Stomach smooth muscle (tissue), 2 donors: ENCODE measurements around the gene AQP10.
"Not testable (repeated sequence)": the region's sequence is repeated elsewhere in the genome, so short reads cannot be mapped to it uniquely, and the experiment has no call there.

Experiments
- H3K27ac ChIP-seq: one replicate; pipeline ENCODE4 v1.7.0; 2013; ENCODE audit warnings: mild to moderate bottlenecking, low read length, inconsistent platforms
- H3K27me3 ChIP-seq, 2 donors: one replicate each; pipeline ENCODE4 v1.7.0; 2013; ENCODE audit warnings: low read length in 2 of 2; ENCODE audit not compliant: insufficient read depth in 2 of 2, control insufficient read depth in 1 of 2
- H3K36me3 ChIP-seq, 2 donors: one replicate each; pipeline ENCODE4 v1.7.0; 2013; ENCODE audit warnings: low read length in 2 of 2; ENCODE audit not compliant: control insufficient read depth in 2 of 2, insufficient read depth in 2 of 2
- H3K4me1 ChIP-seq: one replicate; pipeline ENCODE4 v1.7.0; 2013; ENCODE audit warnings: low read length; ENCODE audit not compliant: control insufficient read depth, insufficient read depth
- H3K4me3 ChIP-seq, 2 donors: one replicate each; pipeline ENCODE4 v1.7.0; 2013; ENCODE audit warnings: low read length in 2 of 2
- H3K9ac ChIP-seq, 2 donors: one replicate each; pipeline ENCODE4 v1.7.0; 2013; ENCODE audit warnings: low read length in 2 of 2, mild to moderate bottlenecking in 1 of 2
- H3K9me3 ChIP-seq, 2 donors: one replicate each; pipeline ENCODE4 v1.7.0; 2013; ENCODE audit warnings: low read length in 2 of 2; ENCODE audit not compliant: control insufficient read depth in 2 of 2
- donor health status: healthy.
- donor health status: Pancreatic carcinoma.

Gene AQP10

DNA sequence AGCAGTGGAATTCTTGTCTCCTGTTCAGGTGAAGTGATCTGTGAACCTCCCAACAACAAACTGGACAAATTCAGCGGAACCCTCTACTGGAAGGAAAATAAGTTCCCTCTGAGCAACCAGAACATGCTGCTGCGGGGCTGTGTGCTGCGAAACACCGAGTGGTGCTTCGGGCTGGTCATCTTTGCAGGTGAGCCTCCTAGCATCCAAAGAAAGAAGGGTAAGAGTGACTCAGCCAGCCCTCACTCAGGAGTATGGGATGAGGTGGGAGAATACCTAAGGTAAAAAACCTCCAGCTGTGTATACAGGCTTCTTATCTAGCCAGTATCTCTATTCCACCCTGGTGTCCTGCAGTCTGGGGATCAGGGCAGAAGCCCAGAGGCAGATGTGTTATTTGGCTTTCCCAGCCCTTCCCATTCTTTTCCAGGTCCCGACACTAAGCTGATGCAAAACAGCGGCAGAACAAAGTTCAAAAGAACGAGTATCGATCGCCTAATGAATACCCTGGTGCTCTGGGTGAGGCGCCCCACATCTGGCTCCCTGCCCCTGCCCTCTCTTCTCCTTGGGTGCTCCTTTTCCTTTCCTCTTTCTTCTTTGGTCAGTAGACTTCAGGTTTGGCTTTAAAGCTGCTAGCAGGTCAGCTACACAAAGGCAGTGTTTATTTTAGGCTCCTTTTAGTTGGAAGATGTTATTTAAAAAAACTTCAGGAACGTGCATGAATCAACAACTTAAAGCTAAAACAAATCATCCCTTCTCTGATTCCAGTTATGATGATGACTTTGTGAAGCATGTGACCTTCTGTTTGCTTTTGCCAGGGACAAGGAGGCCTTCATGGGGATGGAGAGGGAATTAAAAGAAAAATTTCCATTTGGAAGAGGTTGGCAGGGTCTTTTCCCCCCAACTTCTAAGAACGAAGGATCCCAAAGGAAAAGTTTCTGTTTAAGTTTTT lies 13.5 kb downstream of the AQP10 start:
- peaks cover 46 to 57% of the 10 kb centered on the region in 2 donors for H3K36me3 ChIP-seq
- peaks cover 20% of the 10 kb centered on the region for H3K4me1 ChIP-seq

DNA sequence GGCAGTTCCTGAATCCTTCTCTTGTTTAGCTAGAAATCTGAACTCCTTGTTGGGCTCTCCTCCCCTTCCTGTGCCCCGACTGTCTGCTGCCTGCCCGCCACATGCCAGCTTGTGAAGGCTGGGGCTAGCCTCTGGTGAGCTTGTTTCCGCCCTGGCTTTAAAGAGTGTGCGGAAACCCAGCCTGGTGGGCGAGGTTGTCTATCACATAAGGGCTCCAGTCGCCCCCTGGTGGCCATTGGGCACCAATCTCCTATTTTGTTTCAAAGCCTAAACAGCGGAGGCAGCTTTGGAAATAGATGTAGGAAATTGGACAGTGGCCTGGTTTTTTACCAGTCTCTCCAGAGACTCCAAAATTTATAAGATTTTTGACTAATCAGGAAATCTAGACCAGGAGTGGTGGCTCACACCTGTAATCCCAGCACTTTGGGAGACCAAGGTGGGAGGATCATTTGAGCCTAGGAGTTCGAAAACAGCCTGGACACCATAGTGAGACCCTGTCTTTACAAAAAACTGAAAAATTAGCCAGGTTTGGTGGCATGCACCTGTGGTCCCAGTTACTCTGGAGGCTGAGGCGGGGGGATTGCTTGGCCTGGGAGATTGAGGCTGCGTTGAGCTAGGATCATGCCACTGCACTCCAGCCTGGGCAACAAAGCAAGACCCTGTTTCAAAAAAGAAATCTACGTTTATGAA lies 14.3 kb downstream of the AQP10 start:
- Histone ChIP-seq H3K36me3 (peaks cover 54 to 63% of the 10 kb centered on the region in 2 donors), H3K27ac (peak overlapping the region; percentile 70), H3K9me3 (no peaks in the 10 kb centered on the region), H3K9ac (no peak overlapping the region), H3K27me3 (no peaks in the 10 kb centered on the region), H3K4me1 (peaks cover 14% of the 10 kb centered on the region), H3K4me3 (no peak overlapping the region)

More for the DNA sequence above, 13.5 kb downstream of the AQP10 start:
- H3K9me3 ChIP-seq: no peaks in the 10 kb centered on the region
- H3K27ac ChIP-seq: peak overlapping the region; percentile 70
- peak overlapping the region in 1 of 2 donors; percentile 21 for H3K9ac ChIP-seq
- H3K4me3 ChIP-seq: no peak overlapping the region
- H3K27me3 ChIP-seq: no peaks in the 10 kb centered on the region

DNA sequence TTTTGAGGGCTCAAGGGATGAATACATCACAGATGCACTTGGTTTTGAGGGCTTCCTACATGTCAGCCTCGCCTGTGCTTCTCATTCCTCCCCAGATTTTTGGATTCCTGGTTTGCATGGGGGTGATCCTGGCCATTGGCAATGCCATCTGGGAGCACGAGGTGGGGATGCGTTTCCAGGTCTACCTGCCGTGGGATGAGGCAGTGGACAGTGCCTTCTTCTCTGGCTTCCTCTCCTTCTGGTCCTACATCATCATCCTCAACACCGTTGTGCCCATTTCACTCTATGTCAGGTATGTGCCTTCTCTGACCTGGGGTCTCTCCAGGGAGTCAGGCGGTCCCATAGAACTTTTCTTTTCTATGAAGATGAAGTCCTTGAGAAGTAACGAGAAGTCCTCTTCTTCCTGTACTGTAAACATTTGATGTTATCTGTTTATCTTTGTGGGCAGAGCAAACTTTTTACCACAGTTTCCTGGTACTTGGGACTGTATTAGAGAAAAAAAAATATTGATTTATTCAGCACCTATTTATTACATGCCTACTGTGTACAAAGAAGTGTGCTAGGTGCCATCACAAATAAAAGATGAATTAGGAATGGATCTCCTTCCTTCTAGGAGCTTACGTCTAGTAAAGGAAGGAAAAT lies 16.5 kb downstream of the AQP10 start:
- H3K4me3 ChIP-seq: no peak overlapping the region
- H3K27ac ChIP-seq: peak overlapping the region; percentile 11
- H3K9me3 ChIP-seq: no peaks in the 10 kb centered on the region
- H3K27me3 ChIP-seq: no peaks in the 10 kb centered on the region
- peaks cover 61% of the 10 kb centered on the region in 2 donors for H3K36me3 ChIP-seq
- H3K9ac ChIP-seq: peak overlapping the region in 1 of 2 donors; percentile 14
- peaks cover 14% of the 10 kb centered on the region for H3K4me1 ChIP-seq

DNA sequence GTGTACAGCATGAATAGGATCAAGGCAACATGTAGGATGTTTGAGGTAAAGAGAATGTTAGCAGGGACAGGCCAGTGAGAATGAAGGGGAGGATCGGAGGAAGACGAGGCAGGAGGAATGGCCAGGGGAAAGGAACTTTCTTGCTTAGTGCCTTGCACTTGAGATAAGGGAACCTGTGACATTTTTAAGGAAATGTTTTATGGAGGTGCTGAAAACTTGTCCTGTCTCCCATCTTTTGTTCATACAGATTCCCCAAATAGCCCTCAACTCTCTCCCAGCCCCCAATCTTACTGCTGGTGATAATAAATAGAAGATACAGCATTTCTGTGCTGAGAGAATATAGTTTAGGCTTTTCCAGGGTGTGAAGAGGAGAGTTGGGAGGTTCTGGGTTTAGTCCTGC lies 18.0 kb downstream of the AQP10 start:
- Histone ChIP-seq H3K4me1 (peaks cover 14% of the 10 kb centered on the region), H3K36me3 (peaks cover 69% of the 10 kb centered on the region in 2 donors), H3K27ac (no peak overlapping the region)

DNA sequence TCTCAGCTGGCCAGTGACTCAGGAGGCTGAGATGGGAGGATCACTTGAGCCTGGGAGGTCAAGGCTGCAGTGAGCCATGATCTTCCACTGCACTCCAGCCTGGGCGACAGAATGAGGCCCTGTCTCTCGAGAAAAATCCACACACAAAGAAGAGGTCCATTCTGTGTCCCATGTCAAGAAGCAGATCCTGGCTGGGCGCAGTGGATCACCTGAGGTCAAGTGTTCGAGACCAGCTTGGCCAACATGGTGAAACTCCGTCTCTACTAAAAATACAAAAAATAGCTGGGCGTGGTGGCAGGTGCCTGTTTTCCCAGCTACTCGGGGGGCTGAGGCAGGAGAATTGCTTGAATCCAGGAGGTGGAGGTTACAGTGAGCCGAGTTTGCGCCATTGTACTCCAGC lies 20.5 kb downstream of the AQP10 start:
- H3K9ac ChIP-seq, H3K4me1 ChIP-seq, H3K4me3 ChIP-seq, H3K27ac ChIP-seq, H3K9me3 ChIP-seq, H3K27me3 ChIP-seq: not testable (repeated sequence)
- H3K36me3 ChIP-seq: peaks cover 84 to 88% of the 10 kb centered on the region in 2 donors

More for the DNA sequence above, 18.0 kb downstream of the AQP10 start:
- Histone ChIP-seq H3K9ac (no peak overlapping the region), H3K9me3 (no peaks in the 10 kb centered on the region), H3K4me3 (no peak overlapping the region), H3K27me3 (no peaks in the 10 kb centered on the region)

DNA sequence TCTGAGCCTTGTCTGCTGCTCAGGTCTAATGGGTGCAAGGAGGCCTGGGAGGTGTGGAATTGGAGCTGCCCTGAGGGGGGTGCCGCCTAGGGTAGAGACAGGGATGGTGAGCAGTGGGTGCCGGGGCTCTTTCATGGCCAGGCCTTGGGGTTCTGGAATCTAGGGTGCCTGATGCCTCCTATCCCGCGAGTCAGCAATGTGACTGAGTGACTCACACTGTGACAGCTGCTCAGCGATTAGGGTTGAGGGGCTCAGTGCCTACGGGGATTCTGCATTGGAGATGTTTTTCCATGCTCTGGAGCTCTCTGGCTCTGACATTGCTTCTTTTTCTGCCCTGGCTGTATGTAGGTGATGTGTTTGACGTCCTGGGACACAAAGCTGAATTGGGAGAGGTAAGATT lies 21.2 kb downstream of the AQP10 start:
- no peaks in the 10 kb centered on the region for H3K4me1 ChIP-seq
- peaks cover 87 to 92% of the 10 kb centered on the region in 2 donors for H3K36me3 ChIP-seq
- no peaks in the 10 kb centered on the region for H3K27me3 ChIP-seq
- H3K27ac ChIP-seq: no peak overlapping the region
- no peaks in the 10 kb centered on the region for H3K9me3 ChIP-seq
- no peak overlapping the region for H3K4me3 ChIP-seq
- no peak overlapping the region for H3K9ac ChIP-seq

DNA sequence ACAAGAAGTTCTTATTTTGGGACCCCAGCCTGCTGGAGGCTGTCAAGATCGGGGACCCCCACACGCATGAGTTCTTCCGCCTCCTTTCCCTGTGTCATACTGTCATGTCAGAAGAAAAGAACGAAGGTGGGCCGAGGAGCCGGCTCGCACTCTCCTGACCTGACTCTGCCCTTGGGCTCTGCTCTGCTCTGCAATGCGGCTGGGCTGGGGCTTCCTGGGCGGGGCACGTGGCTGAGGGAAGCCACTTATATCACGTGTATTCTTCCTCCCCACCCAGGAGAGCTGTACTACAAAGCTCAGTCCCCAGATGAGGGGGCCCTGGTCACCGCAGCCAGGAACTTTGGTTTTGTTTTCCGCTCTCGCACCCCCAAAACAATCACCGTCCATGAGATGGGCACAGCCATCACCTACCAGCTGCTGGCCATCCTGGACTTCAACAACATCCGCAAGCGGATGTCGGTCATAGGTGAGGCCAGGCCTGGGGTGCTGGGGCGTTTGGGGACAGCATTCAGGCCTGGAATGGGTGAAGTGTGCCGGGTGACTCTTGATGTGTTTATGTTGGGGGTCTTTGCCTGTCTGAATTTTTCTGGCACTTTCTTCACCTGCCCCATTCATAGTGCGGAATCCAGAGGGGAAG lies 22.1 kb downstream of the AQP10 start:
- Histone ChIP-seq H3K27ac (no peak overlapping the region), H3K9ac (no peak overlapping the region), H3K4me1 (no peaks in the 10 kb centered on the region), H3K27me3 (no peaks in the 10 kb centered on the region), H3K4me3 (no peak overlapping the region), H3K9me3 (no peaks in the 10 kb centered on the region), H3K36me3 (peaks cover 83 to 85% of the 10 kb centered on the region in 2 donors)

DNA sequence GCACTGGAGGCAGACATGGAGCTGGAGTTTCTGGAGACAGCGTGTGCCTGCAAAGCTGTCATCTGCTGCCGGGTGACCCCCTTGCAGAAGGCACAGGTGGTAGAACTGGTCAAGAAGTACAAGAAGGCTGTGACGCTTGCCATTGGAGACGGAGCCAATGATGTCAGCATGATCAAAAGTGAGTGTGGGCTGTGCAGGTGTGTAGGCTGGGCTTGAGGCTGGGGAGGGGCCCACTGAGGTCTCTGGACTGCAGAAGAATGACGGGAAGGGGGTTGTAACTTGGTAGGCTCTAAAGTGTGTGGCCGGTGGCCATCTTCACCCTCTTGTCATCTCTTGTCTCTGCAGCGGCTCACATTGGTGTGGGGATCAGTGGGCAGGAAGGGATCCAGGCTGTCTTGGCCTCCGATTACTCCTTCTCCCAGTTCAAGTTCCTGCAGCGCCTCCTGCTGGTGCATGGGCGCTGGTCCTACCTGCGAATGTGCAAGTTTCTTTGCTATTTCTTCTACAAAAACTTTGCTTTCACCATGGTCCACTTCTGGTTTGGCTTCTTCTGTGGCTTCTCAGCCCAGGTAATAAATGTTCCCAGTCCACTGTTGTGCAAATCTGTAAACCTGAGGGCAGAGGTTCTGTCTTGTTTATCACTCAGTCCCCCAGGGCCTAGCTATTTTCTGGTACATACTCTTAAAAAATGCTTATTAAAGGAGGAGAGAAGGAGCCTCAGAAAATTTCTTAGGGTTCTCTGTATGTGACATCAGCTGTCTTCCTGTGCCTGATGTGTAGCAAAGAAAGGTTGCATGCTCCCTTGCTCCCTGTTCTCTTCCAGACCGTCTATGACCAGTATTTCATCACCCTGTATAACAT lies 24.3 kb downstream of the AQP10 start:
- H3K4me3 ChIP-seq: no peak overlapping the region
- peaks cover 72 to 79% of the 10 kb centered on the region in 2 donors for H3K36me3 ChIP-seq

DNA sequence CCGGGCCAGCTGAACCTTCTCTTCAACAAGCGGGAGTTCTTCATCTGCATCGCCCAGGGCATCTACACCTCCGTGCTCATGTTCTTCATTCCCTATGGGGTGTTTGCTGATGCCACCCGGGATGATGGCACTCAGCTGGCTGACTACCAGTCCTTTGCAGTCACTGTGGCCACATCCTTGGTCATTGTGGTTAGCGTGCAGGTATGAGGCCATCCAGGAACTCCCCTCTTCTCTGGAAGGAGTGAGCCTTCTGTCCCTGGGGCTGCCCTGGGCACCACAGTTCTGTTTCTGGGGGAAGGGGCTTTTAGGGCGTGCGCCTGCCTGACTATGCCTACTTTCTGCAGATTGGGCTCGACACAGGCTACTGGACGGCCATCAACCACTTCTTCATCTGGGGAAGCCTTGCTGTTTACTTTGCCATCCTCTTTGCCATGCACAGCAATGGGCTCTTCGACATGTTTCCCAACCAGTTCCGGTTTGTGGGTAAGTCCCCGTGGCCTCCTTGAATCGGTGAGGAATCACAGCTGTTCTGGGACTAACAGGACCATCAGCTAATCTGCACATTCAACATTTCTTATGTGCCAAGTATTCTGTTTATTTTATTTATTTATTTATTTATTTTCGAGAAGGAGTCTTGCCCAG lies 25.5 kb downstream of the AQP10 start:
- no peak overlapping the region for H3K4me3 ChIP-seq
- H3K4me1 ChIP-seq: peaks cover 2% of the 10 kb centered on the region
- H3K9ac ChIP-seq: no peak overlapping the region
- H3K9me3 ChIP-seq: no peaks in the 10 kb centered on the region
- H3K36me3 ChIP-seq: peaks cover 61 to 69% of the 10 kb centered on the region in 2 donors
- no peaks in the 10 kb centered on the region for H3K27me3 ChIP-seq
- no peak overlapping the region for H3K27ac ChIP-seq

More for the DNA sequence above, 24.3 kb downstream of the AQP10 start:
- no peak overlapping the region for H3K9ac ChIP-seq
- H3K4me1 ChIP-seq: no peaks in the 10 kb centered on the region
- no peaks in the 10 kb centered on the region for H3K9me3 ChIP-seq
- no peaks in the 10 kb centered on the region for H3K27me3 ChIP-seq
- H3K27ac ChIP-seq: no peak overlapping the region
